GM19438 (cell line): ENCODE results near the gene TSC22D1.

ENCODE experiments used
- ATAC-seq: cut with Tn5 transposase; IDR thresholded peaks from one replicate; pipeline ENCODE4 v1.9.1; 2021; ENCODE audit warnings: low read depth; ENCODE audit not compliant: unreplicated experiment

Gene TSC22D1

DNA sequence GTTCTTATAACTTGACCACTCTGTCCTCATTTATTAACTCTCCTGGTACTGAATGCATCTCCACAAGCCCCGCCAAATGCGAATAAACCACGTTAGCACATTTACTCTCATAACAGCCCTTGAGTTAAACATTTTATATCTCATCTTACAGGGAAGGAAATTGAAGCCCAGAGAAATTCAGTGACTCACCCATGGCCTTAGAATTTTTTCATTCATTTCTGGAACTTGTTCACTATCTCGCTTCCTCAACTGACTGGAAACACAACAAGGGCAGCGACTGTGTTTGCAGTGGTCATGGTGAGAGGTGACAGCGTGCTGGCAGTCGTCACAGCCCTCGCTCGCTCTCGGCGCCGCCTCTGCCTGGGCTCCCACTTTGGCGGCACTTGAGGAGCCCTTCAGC is 163.0 kb downstream of the TSC22D1 start:
- ATAC-seq: no peak

- no peak for ATAC-seq
These were observed 163.7 kb downstream of the TSC22D1 start for GRCh38 chr13:44412346-44412935.

- ATAC-seq: no peak
These were observed 164.3 kb downstream of the TSC22D1 start for GRCh38 chr13:44411841-44412240.

GRCh38 chr13:44410328-44410859 is 165.7 kb downstream of the TSC22D1 start:
- ATAC-seq: no peak

GRCh38 chr13:44409595-44409994 is 166.5 kb downstream of the TSC22D1 start:
- ATAC-seq: no peak

- ATAC-seq: no peak
These were observed 168.2 kb downstream of the TSC22D1 start for GRCh38 chr13:44407891-44408290.

DNA sequence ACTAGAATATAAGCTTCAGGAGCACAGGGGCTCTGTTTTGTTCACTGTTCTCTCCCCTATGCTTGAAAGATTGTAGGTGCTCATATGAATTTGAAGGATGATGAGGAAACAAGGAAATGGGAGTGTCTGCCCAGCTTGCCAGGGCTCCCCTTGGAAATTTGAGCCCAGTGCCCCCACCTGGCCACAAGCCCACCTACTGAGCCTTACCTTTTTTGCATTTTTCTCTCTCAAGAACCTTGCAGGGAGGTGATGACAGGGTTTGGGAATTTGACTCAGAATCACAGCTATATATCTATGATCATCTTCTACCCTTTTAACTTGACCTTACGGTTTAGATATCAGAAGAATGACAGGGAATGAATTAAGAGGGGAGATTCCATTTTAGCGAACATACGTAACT is 168.8 kb downstream of the TSC22D1 start:
- no peak for ATAC-seq

DNA sequence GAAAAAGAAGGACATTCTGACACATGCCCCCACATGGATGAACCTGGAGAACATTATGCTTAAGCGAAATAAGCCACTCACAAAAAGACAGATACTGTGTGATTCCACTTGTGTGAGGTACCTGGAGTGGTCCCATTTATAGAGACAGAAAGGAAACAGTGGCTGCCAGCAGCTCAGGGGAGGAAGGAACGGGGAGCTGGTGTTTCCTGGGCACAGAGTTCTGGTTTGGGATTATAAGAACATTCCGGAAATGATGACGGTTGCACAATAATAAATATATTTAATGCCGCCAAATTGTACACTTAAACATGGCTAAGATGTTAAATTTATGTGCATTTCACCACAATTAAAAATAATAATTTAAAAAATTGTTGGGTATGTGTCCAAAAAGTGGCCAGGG is 169.5 kb downstream of the TSC22D1 start:
- ATAC-seq: no peak

DNA sequence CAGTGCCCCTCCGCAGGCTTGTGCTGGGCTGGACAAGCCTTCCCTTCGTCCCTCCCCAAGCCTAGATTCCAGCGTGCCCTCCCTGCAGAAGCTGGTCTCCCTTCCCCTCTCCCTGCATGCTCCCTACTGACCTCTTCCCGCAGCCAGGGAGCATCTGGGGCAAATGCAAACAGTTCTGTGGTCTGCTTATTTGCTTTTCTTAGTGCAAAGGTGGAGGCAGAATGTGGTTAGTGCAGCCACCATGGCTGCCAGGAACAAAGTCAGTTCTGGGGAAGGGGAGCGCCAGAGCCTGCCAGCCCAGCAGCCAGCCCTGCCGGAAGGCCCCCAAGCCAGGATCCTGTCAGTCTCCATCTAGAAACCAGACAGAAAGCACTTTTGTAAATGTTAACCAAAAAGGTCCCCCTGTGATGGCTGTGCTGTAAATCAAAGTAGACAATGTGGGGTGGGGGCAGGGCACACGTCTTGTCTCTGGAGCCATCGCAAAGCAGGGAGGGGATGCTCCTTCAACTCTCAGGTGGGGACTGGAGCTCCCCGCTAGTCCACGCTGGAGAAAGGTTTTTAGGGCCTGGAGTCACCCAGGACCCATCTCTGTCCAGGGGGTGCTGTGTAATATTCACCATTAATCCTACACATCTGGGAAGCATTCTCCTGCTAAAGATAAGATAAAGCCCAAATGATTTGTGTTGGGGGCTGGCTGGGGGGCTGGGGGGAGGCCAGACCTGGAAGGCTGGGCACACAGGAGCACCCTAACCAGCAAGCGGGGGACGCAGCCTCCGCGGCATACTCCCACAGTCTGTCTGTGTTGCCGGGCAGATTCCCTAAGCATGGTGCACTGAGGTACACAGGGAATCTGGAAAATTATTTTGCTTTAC is 171.6 kb downstream of the TSC22D1 start:
- no peak for ATAC-seq

GRCh38 chr13:44403461-44404056 is 172.6 kb downstream of the TSC22D1 start:
- no peak for ATAC-seq

DNA sequence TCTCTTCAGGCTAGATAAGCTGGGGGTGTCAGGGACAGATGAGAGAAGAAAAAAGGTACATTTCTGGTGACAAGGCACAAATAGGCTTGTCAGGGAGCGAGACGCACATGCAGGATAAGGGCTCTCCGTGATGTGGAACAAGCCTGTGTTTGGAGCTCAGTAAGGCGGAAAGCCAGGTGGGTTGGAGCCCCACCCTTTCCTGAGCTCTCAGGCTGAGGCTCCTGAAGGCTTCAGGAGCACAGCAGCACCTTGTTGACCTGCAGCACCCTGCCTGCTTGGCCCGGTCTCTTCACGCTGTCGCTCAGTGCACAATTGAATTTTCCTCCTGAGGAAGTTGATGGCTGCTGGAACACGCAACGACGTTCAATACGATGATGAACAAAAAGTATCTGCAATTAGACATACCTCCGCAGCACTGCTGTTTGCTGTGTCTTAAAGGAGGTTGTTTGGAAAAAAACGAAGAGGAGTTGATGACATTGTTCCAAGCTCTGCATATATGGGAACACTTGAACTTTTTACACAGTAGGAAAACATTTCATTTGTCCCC is 173.2 kb downstream of the TSC22D1 start:
- no peak for ATAC-seq

DNA sequence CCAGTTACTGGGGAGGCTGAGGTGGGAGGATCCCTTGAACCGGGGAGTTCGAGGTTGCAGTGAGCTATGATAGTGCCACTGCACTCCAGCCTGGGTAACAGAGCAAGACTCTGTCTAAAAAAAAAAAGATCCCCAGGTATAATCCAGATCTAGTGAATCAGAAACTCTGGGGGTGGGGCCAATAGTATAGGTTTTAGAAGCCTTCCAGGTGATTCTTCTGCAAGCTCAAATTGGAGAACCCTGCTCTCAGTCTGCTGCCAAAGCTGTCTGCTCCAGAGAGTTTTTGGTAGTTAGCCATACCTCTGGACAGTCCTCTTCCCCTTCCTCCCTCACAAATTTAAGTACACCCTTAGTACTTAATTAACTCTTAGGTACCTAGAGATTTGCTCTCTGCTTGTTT is 174.6 kb downstream of the TSC22D1 start:
- ATAC-seq: no peak

GRCh38 chr13:44400736-44401135 is 175.4 kb downstream of the TSC22D1 start:
- ATAC-seq: no peak

GRCh38 chr13:44399074-44399473 is 177.1 kb downstream of the TSC22D1 start:
- no peak for ATAC-seq

GRCh38 chr13:44398606-44399005 is 177.5 kb downstream of the TSC22D1 start:
- no peak for ATAC-seq

DNA sequence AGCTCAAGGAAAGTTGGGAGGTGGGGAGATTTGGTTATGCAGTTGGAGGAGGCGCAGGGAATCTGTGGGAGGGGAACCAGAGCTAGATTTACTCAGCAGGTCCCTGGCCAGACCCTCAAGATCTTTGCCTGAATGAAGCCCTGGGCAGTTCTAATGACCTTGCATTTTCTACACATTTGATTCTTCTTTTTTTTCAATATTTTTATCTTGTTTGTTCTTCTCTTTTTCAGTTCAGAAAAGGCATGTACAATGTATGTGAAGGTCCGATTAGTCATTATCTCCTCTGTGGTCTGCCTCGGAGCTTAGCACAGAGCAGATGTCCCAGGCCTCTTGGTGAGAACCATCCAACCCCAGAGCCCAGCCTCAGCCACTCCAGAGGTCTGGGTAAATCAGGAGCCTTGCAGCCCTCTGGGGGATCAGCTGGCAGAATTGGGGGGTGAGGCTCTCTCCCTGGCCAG is 178.3 kb downstream of the TSC22D1 start:
- ATAC-seq: no peak

DNA sequence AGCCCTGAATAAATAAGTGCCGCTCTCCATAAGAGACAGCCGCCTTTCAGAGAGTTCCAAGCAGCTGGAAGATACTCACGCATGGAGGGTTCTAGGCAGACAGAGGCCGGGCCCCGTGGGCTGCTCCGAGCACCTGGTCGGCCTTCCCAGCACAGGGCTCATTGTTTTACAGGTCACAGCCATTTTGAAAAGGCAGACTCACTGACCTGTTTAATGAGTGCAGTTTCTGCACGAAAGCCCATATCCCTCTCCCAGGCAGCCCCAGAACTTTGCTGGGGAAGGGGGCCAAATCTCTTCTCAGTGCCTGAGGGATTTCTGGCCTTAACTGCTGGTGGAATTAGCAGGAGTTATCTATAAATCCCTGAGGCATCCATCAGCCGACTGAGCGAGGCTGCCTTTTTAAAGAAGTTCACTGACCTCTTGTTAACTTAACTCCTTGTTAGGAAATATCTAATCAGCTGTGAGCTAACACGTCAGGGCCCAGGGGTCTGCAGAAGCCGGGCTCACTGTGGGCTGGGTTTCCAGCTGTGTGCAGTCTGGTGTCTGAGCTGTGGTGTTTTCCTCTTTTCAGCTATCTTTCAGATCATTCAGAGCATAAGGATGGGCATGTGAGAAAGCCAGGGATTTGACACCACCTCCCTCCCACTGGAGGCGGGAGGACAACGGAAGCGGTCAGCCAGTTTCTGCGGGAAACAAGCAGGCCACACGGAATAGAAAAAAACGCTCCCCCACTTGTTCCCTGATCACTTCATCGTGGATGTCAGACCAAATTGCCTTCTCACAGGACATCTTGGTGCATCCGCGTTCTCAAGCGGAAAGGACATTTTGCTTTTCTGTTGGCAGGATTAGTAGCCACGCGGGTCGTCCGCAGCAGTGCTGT is 179.2 kb downstream of the TSC22D1 start:
- ATAC-seq: no peak

DNA sequence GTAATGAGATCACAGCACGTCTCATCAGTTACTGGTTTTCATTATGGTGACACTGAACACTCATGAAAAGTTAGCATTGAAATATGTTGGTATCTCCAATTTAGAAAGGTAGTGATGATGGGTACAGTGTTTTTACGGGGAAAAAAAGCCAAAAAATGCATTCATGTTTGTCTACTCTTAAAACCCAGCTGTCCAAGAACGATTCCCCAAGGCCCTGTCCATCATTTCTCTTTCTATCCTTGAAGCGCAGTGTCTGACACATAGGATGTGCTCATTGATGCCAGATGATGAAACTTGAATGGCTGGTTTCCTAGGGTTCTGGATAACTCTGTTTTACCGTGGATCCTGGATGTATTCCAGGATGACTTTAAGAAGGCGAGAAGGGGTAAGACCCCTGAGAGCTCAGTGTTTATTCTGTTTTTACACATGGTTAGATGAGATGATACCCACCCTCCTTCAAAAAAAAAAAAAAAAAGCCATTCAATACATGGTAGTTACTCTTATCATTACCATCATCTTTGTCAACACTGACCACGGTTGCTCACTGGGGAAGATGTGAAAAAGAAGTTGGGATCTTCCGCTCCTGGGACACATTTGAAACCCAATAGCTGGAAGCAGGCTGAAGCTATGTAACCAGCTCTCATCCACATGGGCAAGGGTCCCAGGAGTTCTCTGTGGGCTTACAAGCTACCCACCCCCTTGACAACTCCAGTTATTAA is 180.0 kb downstream of the TSC22D1 start:
- no peak for ATAC-seq

GRCh38 chr13:44394658-44395057 is 181.5 kb downstream of the TSC22D1 start:
- ATAC-seq: no peak

DNA sequence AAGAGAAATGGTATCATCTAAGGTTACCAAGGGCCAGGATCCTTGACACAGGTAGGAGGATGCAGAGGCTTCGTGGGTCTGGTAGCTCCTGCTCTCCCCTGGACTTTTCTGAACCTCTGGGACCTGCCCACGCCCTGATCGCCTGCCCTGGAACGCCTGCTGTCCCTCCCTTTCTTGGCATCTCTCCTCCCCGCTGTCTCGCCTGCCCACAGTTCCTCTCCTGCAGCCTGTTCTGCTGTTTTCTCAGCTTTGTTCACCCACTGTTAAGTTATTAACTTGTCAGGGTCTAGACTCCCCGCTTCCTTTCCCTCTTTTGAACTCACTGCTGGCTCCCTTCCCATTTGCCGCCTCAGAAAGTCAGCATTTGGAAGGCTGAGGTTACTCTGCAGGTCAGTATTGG is 182.7 kb downstream of the TSC22D1 start:
- ATAC-seq: no peak
